ENCODE data around the gene AGAP1. TPM values are rescaled to one million over a fixed set of nuclear protein-coding genes. Genes with fewer than 3 reads are reported as not detected.

AGAP1 gene
- total RNA-seq, 1 donor from 2014 or later = 36.2 TPM

DNA sequence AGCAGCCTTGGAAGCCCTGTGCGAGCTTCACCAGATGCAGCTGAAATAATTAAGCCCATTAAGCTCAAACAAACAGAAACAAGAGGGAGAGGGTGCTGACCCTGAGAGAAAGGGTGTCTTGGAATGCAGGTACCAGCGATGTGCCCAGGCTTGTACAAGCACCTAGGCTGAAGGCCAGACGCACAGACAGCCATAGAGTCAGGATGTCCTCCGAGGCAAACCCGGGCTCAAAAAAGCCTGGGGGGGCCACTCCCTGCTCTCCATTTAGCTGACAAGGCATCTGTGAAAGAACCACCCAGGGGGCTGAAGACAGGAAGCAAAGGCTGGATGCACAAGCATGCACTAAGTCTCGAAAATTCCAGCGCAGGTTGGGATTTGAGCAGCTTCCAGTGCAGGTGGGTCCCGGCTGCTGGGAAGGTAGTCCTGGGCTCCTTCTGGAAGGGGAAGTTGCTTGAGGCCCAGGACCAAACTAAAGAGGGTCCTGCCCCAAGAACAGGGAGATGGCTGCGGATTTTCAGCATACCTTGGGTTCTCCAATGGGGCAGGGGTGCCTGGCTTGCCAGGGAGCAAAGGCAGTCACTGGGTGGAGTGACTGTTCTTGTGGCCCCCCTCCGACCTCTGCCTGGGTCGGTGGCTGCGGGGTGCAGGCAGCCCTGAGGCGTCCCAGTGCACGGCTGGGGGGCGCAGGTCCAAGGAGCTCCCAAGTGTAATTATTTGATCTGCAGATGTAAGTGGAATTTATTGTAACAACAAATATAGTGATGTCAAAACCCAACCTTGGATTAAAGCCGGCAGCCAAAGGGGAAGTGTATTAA, 668.4 kb downstream of the AGAP1 start:
- peaks cover 85% of the 10 kb centered on the region for H3K27me3 ChIP-seq (ENCODE audit: low read depth)
- H3K36me3 ChIP-seq = no peaks in the 10 kb centered on the region

GRCh38 chr2:236162882-236163470, 669.1 kb downstream of the AGAP1 start:
- no peaks in the 10 kb centered on the region for H3K9me3 ChIP-seq
- no peak overlapping the region for H3K4me3 ChIP-seq
- ATAC-seq (no peak), DNase-seq (no peak)
- H3K27ac ChIP-seq = no peak overlapping the region
- H3K27me3 ChIP-seq (ENCODE audit: low read depth) = peaks cover 92% of the 10 kb centered on the region
- intact Hi-C loops (cut with DNase I) = no loop called here
- no peaks in the 10 kb centered on the region for H3K36me3 ChIP-seq
- peaks cover 40% of the 10 kb centered on the region for H3K4me1 ChIP-seq
- TF ChIP-seq, protein P1, sequence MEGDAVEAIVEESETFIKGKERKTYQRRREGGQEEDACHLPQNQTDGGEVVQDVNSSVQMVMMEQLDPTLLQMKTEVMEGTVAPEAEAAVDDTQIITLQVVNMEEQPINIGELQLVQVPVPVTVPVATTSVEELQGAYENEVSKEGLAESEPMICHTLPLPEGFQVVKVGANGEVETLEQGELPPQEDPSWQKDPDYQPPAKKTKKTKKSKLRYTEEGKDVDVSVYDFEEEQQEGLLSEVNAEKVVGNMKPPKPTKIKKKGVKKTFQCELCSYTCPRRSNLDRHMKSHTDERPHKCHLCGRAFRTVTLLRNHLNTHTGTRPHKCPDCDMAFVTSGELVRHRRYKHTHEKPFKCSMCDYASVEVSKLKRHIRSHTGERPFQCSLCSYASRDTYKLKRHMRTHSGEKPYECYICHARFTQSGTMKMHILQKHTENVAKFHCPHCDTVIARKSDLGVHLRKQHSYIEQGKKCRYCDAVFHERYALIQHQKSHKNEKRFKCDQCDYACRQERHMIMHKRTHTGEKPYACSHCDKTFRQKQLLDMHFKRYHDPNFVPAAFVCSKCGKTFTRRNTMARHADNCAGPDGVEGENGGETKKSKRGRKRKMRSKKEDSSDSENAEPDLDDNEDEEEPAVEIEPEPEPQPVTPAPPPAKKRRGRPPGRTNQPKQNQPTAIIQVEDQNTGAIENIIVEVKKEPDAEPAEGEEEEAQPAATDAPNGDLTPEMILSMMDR (IDR thresholded peaks at IDR 0.05) = no peak

More for the DNA sequence above, 668.4 kb downstream of the AGAP1 start:
- DNase-seq (no peak), ATAC-seq (no peak)
- Histone ChIP-seq H3K9me3 (no peaks in the 10 kb centered on the region), H3K27ac (no peak overlapping the region), H3K4me1 (peaks cover 33% of the 10 kb centered on the region), H3K4me3 (no peak overlapping the region)
- intact Hi-C loops (cut with DNase I) = no loop called here
- TF ChIP-seq, protein P1 (IDR thresholded peaks at IDR 0.05) = no peak

- Histone ChIP-seq H3K27ac (no peak overlapping the region), H3K27me3 (ENCODE audit: low read depth) (peaks cover 96% of the 10 kb centered on the region), H3K9me3 (no peaks in the 10 kb centered on the region), H3K4me1 (peaks cover 46% of the 10 kb centered on the region), H3K4me3 (peak overlapping the region; percentile 42), H3K36me3 (no peaks in the 10 kb centered on the region)
- TF ChIP-seq, protein P1 (IDR thresholded peaks at IDR 0.05) = no peak
- intact Hi-C loops (cut with DNase I) = no loop called here
- ATAC-seq (peak in 1 of 2 donors; percentile 4), DNase-seq (no peak)
Measured at GRCh38 chr2:236163471-236164200, 669.8 kb downstream of the AGAP1 start.

- TF ChIP-seq, protein P1 (IDR thresholded peaks at IDR 0.05) = no peak
- Histone ChIP-seq H3K4me1 (peaks cover 53% of the 10 kb centered on the region), H3K36me3 (no peaks in the 10 kb centered on the region), H3K9me3 (no peaks in the 10 kb centered on the region), H3K4me3 (peak overlapping the region; percentile 42), H3K27ac (no peak overlapping the region), H3K27me3 (ENCODE audit: low read depth) (peaks cover 96% of the 10 kb centered on the region)
- DNase-seq (no peak), ATAC-seq (peak in 1 of 2 donors; percentile 5)
- intact Hi-C loops (cut with DNase I) = no loop called here
Measured at GRCh38 chr2:236164201-236164924, 670.5 kb downstream of the AGAP1 start.

Data from lower lobe of right lung (tissue), 2 donors.